HFFc6 (cell line): ENCODE data around the gene LILRA6. TPM values are rescaled to one million over a fixed set of nuclear protein-coding genes. Genes with fewer than 3 reads are reported as not detected.

ENCODE experiments used
- DNase-seq: peaks from one replicate; pipeline ENCODE4 v3.0.0-alpha.2; 2018
- H3K27ac Mint-ChIP-seq: 2 replicates; pipeline ENCODE4 v1.8.0; 2020; ENCODE audit warnings: mild to moderate bottlenecking, mixed read lengths
- H3K27me3 Mint-ChIP-seq: 2 replicates; pipeline ENCODE4 v1.8.0; 2021; ENCODE audit warnings: mild to moderate bottlenecking, moderate library complexity, mixed read lengths; ENCODE audit not compliant: insufficient read depth
- H3K36me3 Mint-ChIP-seq: 2 replicates; pipeline ENCODE4 v1.8.0; 2021; ENCODE audit warnings: low read depth, mixed read lengths
- H3K4me1 Mint-ChIP-seq: 2 replicates; pipeline ENCODE4 v1.8.0; 2020; ENCODE audit warnings: low read depth, mixed read lengths
- H3K4me3 Mint-ChIP-seq: 2 replicates; pipeline ENCODE4 v1.8.0; 2020; ENCODE audit warnings: mild to moderate bottlenecking, moderate library complexity, mixed read lengths
- H3K9me3 Mint-ChIP-seq: 2 replicates; pipeline ENCODE4 v1.8.0; 2020; ENCODE audit warnings: mild to moderate bottlenecking, mixed read lengths
- total RNA-seq, 6 experiments: library from RNA; stranded (reverse); fragmentation: NEBNext Ultra II Directional; extraction: Animal tissue kit (Norgen Biotek cat#: 25700); gene quantifications; 2 replicates in 1 of 6; 3 replicates in 5 of 6; pipeline ENCODE4 v1.2.3, GENCODE V29; 2021
- TF ChIP-seq, protein P1 (sequence below): fragments of 200-600 bp; sonication (generic); IDR thresholded peaks from 2 replicates; pipeline ENCODE4 v1.5.0; 2021; ENCODE audit warnings: antibody characterized with exemption, mild to moderate bottlenecking

The LILRA6 gene
- total RNA-seq, 6 experiments from 2014 or later: not detected

DNA sequence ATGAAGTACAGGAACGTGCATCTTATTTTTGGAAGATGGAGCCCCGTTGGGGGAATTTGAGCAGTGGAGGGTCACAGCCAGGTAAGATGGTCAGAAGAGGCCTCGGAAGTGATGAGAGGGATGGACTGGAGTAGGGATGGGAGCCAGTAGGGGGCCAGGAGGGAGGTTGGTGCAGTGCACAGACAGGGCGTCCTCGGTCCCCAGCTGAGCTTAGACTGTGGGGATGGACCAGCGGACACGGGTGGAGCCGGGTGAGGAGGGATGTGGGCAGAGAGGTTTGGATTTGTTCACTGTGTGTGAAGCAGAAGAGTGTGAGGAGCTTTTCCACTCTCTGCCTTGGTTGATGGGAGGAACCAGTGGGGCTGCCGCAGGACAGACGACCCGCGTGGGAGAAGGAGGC is 31.4 kb downstream of the LILRA6 start:
- no peak for DNase-seq
- H3K4me1 Mint-ChIP-seq: peaks cover 45% of the 10 kb centered on the region
- H3K27ac Mint-ChIP-seq: peak overlapping the region; percentile 86
- TF ChIP-seq, protein P1, sequence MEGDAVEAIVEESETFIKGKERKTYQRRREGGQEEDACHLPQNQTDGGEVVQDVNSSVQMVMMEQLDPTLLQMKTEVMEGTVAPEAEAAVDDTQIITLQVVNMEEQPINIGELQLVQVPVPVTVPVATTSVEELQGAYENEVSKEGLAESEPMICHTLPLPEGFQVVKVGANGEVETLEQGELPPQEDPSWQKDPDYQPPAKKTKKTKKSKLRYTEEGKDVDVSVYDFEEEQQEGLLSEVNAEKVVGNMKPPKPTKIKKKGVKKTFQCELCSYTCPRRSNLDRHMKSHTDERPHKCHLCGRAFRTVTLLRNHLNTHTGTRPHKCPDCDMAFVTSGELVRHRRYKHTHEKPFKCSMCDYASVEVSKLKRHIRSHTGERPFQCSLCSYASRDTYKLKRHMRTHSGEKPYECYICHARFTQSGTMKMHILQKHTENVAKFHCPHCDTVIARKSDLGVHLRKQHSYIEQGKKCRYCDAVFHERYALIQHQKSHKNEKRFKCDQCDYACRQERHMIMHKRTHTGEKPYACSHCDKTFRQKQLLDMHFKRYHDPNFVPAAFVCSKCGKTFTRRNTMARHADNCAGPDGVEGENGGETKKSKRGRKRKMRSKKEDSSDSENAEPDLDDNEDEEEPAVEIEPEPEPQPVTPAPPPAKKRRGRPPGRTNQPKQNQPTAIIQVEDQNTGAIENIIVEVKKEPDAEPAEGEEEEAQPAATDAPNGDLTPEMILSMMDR: peak; percentile 37
- peaks cover 20% of the 10 kb centered on the region for H3K27me3 Mint-ChIP-seq
- peaks cover 4% of the 10 kb centered on the region; the same call in 1 of the 2 replicates for H3K9me3 Mint-ChIP-seq
- peak overlapping the region; percentile 57 for H3K4me3 Mint-ChIP-seq
- peaks cover 6% of the 10 kb centered on the region; the same call in 1 of the 2 replicates for H3K36me3 Mint-ChIP-seq

DNA sequence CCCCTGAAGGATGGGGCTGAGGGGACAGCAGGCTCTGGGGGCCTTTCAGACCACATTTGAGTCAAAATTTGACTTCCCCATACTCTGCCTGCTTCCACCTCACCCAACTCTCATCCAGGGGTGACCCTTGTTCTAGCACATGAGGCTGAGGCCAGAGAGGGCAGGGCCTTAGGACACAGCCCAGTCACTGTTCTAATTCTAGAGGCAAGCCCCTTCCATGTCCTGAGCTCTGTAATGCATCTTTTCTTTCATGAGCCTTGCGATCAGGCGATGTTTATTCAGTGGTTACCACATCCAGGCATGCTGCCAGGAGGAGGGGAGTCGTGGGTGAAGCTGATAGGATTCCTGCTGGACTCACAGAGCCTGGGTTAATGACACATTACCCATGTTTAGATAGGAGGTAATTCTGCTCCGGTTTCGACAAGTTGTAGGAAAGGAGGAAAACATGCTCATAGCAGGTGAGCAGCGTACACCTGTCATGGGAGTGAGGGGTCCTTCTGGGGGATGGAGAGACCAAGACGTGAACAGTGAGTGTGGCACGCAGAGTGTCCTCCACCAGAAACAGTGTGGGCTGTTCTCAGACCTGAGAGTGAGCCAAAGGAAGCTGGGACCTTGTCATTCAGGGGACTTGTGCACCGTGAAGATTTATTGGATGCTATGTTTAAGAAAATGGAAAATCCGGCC is 32.6 kb downstream of the LILRA6 start:
- H3K4me3 Mint-ChIP-seq: peak overlapping the region; percentile 57
- peaks cover 52% of the 10 kb centered on the region for H3K4me1 Mint-ChIP-seq
- H3K36me3 Mint-ChIP-seq: peaks cover 12% of the 10 kb centered on the region

GRCh38 chr19:54209058-54209810 is 33.4 kb downstream of the LILRA6 start:
- H3K4me1 Mint-ChIP-seq: peaks cover 59% of the 10 kb centered on the region
- H3K27me3 Mint-ChIP-seq: peaks cover 20% of the 10 kb centered on the region
- H3K9me3 Mint-ChIP-seq: peaks cover 4% of the 10 kb centered on the region; the same call in 1 of the 2 replicates
- no peak for DNase-seq
- TF ChIP-seq, protein P1: 0 out of 2 replicates have a peak, but pooled peaks have one; percentile 8
- H3K4me3 Mint-ChIP-seq: no peak overlapping the region; the same call in 1 of the 2 replicates
- H3K27ac Mint-ChIP-seq: peak overlapping the region; percentile 86
- H3K36me3 Mint-ChIP-seq: peaks cover 15% of the 10 kb centered on the region

More for the DNA sequence above, 32.6 kb downstream of the LILRA6 start:
- peak; percentile 98 for DNase-seq
- Mint-ChIP-seq H3K9me3 (peaks cover 4% of the 10 kb centered on the region; the same call in 1 of the 2 replicates), H3K27me3 (peaks cover 20% of the 10 kb centered on the region), H3K27ac (peak overlapping the region; percentile 86)
- TF ChIP-seq, protein P1: no peak

GRCh38 chr19:54208784-54209057 is 33.9 kb downstream of the LILRA6 start:
- Mint-ChIP-seq H3K9me3 (peaks cover 4% of the 10 kb centered on the region; the same call in 1 of the 2 replicates), H3K4me1 (peaks cover 64% of the 10 kb centered on the region), H3K27me3 (peaks cover 20% of the 10 kb centered on the region), H3K27ac (peak overlapping the region; percentile 86), H3K4me3 (0 out of 2 replicates have a peak overlapping the region, but pooled peaks have one; percentile 13), H3K36me3 (peaks cover 18% of the 10 kb centered on the region)
- TF ChIP-seq, protein P1: no peak
- DNase-seq: no peak

GRCh38 chr19:54207983-54208783 is 34.4 kb downstream of the LILRA6 start:
- peaks cover 70% of the 10 kb centered on the region for H3K4me1 Mint-ChIP-seq
- TF ChIP-seq, protein P1: no peak
- no peak for DNase-seq
- H3K36me3 Mint-ChIP-seq: peaks cover 24% of the 10 kb centered on the region
- H3K27me3 Mint-ChIP-seq: peaks cover 20% of the 10 kb centered on the region
- H3K27ac Mint-ChIP-seq: peak overlapping the region; percentile 86
- peaks cover 4% of the 10 kb centered on the region; the same call in 1 of the 2 replicates for H3K9me3 Mint-ChIP-seq
- H3K4me3 Mint-ChIP-seq: peak overlapping the region; percentile 13; the same call in 1 of the 2 replicates
